ENCODE data around the gene PPP6R3.

The PPP6R3 gene

DNA sequence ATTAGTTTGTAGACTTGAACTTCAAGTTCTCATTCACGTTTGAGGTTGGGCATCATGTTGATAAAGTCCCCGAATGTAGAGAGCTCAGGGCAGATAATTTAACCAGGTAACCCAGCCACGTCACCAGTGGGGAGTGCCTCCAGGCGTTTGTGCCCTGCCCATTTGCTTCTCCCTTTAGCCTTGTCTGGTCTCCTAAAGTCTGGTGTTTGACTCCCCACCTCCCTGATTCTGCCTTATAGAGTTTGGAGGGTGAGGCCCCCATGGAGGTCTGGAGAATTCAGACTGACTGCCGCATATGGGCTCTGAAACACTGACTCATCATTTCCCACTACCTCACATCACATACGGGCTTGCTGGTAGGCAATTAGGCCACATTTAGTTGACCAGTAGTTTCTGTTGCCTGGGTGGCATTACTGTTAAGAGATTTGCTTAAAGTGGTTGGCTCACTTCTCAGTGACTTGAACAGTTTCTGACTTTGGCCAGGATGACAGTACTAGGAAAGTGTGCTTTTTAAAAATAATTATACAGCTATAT is 124.5 kb downstream of the PPP6R3 start:
- Histone ChIP-seq H3K9me3 (no peaks in the 10 kb centered on the region), H3K27me3 (ENCODE audit: low read depth) (no peaks in the 10 kb centered on the region), H3K36me3 (replicated peaks) (peaks cover 26% of the 10 kb centered on the region), H3K4me1 (peaks cover 6% of the 10 kb centered on the region), H3K4me3 (no peak overlapping the region)
- DNase-seq (ENCODE audit: low spot score in 2 of 2) = no peak
- in situ Hi-C loops (cut with MboI; ENCODE audit: low sequenced_read_pairs) = no loop called here

GRCh38 chr11:68589547-68590216 is 129.1 kb downstream of the PPP6R3 start:
- in situ Hi-C loops (cut with MboI; ENCODE audit: low sequenced_read_pairs) = no loop called here
- H3K36me3 ChIP-seq (replicated peaks) = peaks cover 40% of the 10 kb centered on the region

GRCh38 chr11:68591719-68592118 is 131.2 kb downstream of the PPP6R3 start:
- Histone ChIP-seq H3K4me1 (peaks cover 17% of the 10 kb centered on the region), H3K36me3 (replicated peaks) (peaks cover 50% of the 10 kb centered on the region), H3K4me3 (no peak overlapping the region), H3K9me3 (no peaks in the 10 kb centered on the region), H3K27me3 (ENCODE audit: low read depth) (no peaks in the 10 kb centered on the region)
- DNase-seq (ENCODE audit: low spot score in 2 of 2) = no peak
- in situ Hi-C loops (cut with MboI; ENCODE audit: low sequenced_read_pairs) = no loop called here

More at GRCh38 chr11:68589547-68590216, 129.1 kb downstream of the PPP6R3 start:
- no peaks in the 10 kb centered on the region for H3K9me3 ChIP-seq
- no peaks in the 10 kb centered on the region for H3K27me3 ChIP-seq (ENCODE audit: low read depth)
- no peak overlapping the region for H3K4me3 ChIP-seq
- H3K4me1 ChIP-seq = peaks cover 15% of the 10 kb centered on the region
- no peak for DNase-seq (ENCODE audit: low spot score in 2 of 2)

DNA sequence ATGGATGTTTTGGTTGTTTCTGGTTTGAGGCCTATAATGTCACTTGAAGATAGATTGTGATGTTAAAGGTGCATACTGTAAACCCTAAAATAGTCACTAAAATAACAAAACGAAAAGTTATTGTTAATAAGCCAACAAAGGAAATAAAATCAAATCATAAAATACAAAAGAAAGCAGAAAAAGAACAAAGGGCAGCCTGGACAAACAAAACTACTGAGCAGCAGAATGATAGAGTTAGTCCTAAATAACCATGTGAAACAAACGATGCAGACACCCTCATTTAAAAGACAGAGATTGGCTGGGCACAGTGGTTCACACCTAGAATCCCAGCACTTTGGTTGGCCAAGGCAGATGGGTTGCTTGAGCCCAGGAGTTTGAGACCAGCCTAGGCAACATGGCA is 132.9 kb downstream of the PPP6R3 start:
- Histone ChIP-seq H3K36me3 (replicated peaks) (peaks cover 67% of the 10 kb centered on the region), H3K4me1 (peaks cover 17% of the 10 kb centered on the region), H3K27me3 (ENCODE audit: low read depth) (no peaks in the 10 kb centered on the region), H3K4me3 (no peak overlapping the region), H3K9me3 (no peaks in the 10 kb centered on the region)
- DNase-seq (ENCODE audit: low spot score in 2 of 2) = no peak
- in situ Hi-C loops (cut with MboI; ENCODE audit: low sequenced_read_pairs) = no loop called here

GRCh38 chr11:68594123-68594522 is 133.6 kb downstream of the PPP6R3 start:
- no peaks in the 10 kb centered on the region for H3K9me3 ChIP-seq
- in situ Hi-C loops (cut with MboI; ENCODE audit: low sequenced_read_pairs) = no loop called here
- H3K4me3 ChIP-seq = no peak overlapping the region
- peaks cover 17% of the 10 kb centered on the region for H3K4me1 ChIP-seq
- H3K36me3 ChIP-seq (replicated peaks) = peaks cover 74% of the 10 kb centered on the region
- no peaks in the 10 kb centered on the region for H3K27me3 ChIP-seq (ENCODE audit: low read depth)
- no peak for DNase-seq (ENCODE audit: low spot score in 2 of 2)

DNA sequence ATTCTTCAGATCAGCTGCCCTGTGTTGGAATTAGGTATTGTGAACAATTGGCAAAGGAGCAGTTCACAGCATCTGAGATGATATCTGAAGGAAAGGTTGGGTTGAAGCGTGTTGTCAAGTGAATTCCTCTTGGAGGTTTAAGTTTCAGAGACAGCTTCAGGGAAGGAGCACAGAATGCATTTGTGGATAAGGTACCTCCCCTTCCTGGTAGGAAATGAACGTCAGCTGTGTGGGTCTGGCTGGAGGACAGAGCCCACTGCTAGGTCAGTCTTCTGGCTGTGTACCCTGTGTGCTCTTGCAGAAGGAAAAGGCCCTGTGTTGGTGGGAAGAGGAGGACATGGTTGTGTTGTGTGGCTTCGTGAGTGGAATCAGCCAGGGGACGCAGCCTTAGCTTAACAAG is 135.7 kb downstream of the PPP6R3 start:
- in situ Hi-C loops (cut with MboI; ENCODE audit: low sequenced_read_pairs) = no loop called here
- DNase-seq (ENCODE audit: low spot score in 2 of 2) = no peak
- H3K36me3 ChIP-seq (replicated peaks) = peaks cover 80% of the 10 kb centered on the region
- peaks cover 17% of the 10 kb centered on the region for H3K4me1 ChIP-seq
- H3K9me3 ChIP-seq = no peaks in the 10 kb centered on the region
- H3K27me3 ChIP-seq (ENCODE audit: low read depth) = no peaks in the 10 kb centered on the region
- no peak overlapping the region for H3K4me3 ChIP-seq

GRCh38 chr11:68598816-68599653 is 138.5 kb downstream of the PPP6R3 start:
- in situ Hi-C loops (cut with MboI; ENCODE audit: low sequenced_read_pairs) = no loop called here
- Histone ChIP-seq H3K27me3 (ENCODE audit: low read depth) (no peaks in the 10 kb centered on the region), H3K36me3 (replicated peaks) (peaks cover 88% of the 10 kb centered on the region), H3K9me3 (no peaks in the 10 kb centered on the region), H3K4me1 (peaks cover 8% of the 10 kb centered on the region), H3K4me3 (no peak overlapping the region)
- DNase-seq (ENCODE audit: low spot score in 2 of 2) = no peak

GRCh38 chr11:68601147-68601546 is 140.6 kb downstream of the PPP6R3 start:
- in situ Hi-C loops (cut with MboI; ENCODE audit: low sequenced_read_pairs) = no loop called here
- Histone ChIP-seq H3K4me3 (no peak overlapping the region), H3K27me3 (ENCODE audit: low read depth) (no peaks in the 10 kb centered on the region), H3K36me3 (replicated peaks) (peaks cover 97% of the 10 kb centered on the region), H3K9me3 (no peaks in the 10 kb centered on the region), H3K4me1 (no peaks in the 10 kb centered on the region)
- DNase-seq (ENCODE audit: low spot score in 2 of 2) = no peak

GRCh38 chr11:68609761-68610160 is 149.2 kb downstream of the PPP6R3 start:
- no peak overlapping the region for H3K4me3 ChIP-seq
- DNase-seq (ENCODE audit: low spot score in 2 of 2) = no peak
- no peaks in the 10 kb centered on the region for H3K4me1 ChIP-seq
- in situ Hi-C loops (cut with MboI; ENCODE audit: low sequenced_read_pairs) = no loop called here
- H3K36me3 ChIP-seq (replicated peaks) = peaks cover 75% of the 10 kb centered on the region
- no peaks in the 10 kb centered on the region for H3K27me3 ChIP-seq (ENCODE audit: low read depth)
- no peaks in the 10 kb centered on the region for H3K9me3 ChIP-seq

DNA sequence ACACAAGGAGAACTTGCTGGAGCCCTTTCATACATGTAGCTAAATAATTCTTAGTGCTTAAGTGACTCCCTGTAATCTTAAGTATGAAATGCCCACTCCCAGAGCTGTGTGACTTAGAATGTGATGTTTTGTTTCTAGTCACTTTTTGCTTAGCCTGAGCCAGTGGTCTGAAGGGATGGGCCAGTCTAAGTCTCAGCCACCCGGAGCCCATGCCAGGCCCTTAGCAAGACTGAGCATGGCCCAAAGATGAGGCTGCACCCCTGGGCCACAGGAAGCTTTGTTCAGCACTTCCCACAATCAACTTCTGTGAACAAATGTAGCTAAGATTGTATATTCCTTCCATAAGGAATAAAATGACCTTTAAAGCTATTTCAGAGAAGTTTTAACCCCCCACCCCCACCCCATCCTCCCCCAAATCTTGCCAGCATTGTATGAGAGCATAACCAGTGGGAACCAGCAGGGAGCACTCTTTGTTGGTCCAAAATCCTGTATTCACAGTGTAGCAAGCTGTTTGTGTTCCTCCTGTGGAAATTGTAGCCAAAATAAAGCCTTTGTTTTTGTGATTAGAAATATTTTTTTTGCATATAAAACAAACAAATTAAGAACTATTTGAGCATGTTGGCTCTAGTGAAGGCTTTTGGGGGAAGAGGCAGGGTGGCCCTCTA is 150.0 kb downstream of the PPP6R3 start:
- no peak overlapping the region for H3K4me3 ChIP-seq
- H3K27me3 ChIP-seq (ENCODE audit: low read depth) = no peaks in the 10 kb centered on the region
- H3K9me3 ChIP-seq = no peaks in the 10 kb centered on the region
- H3K4me1 ChIP-seq = no peaks in the 10 kb centered on the region
- DNase-seq (ENCODE audit: low spot score in 2 of 2) = no peak
- in situ Hi-C loops (cut with MboI; ENCODE audit: low sequenced_read_pairs) = no loop called here
- peaks cover 69% of the 10 kb centered on the region for H3K36me3 ChIP-seq (replicated peaks)

GRCh38 chr11:68615657-68616056 is 155.1 kb downstream of the PPP6R3 start:
- no peaks in the 10 kb centered on the region for H3K4me1 ChIP-seq
- peaks cover 35% of the 10 kb centered on the region for H3K36me3 ChIP-seq (replicated peaks)
- no peak overlapping the region for H3K4me3 ChIP-seq
- no peaks in the 10 kb centered on the region for H3K27me3 ChIP-seq (ENCODE audit: low read depth)
- no peak for DNase-seq (ENCODE audit: low spot score in 2 of 2)
- in situ Hi-C loops (cut with MboI; ENCODE audit: low sequenced_read_pairs) = no loop called here
- H3K9me3 ChIP-seq = no peaks in the 10 kb centered on the region

- Histone ChIP-seq H3K36me3 (replicated peaks) (peaks cover 15% of the 10 kb centered on the region), H3K4me1 (no peaks in the 10 kb centered on the region), H3K27me3 (ENCODE audit: low read depth) (peaks cover 8% of the 10 kb centered on the region; the same call in 1 of the 2 replicates), H3K4me3 (no peak overlapping the region), H3K9me3 (no peaks in the 10 kb centered on the region)
- no peak for DNase-seq (ENCODE audit: low spot score in 2 of 2)
- in situ Hi-C loops (cut with MboI; ENCODE audit: low sequenced_read_pairs) = no loop called here
Measured at GRCh38 chr11:68617925-68618809, 157.6 kb downstream of the PPP6R3 start.

DNA sequence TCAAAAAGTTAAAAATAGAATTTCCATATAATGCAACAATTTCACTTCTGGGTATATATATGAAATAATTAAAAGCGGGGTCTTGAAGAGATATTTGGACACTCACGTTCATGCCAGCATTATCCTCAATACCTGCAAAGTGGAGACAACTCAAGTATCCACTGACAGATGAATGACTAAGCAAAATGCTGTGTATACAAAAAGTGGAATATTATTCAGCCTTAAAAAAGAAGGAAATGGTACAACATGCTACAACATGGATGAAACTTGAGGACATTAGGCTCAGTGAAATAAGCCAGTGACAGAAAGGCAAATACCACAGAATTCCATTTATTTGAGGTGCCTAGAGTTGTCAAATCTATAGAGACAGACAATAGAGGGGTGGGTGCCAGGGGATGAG is 161.3 kb downstream of the PPP6R3 start:
- H3K9me3 ChIP-seq = no peaks in the 10 kb centered on the region
- no peaks in the 10 kb centered on the region for H3K36me3 ChIP-seq (replicated peaks)
- no peak for DNase-seq (ENCODE audit: low spot score in 2 of 2)
- no peaks in the 10 kb centered on the region for H3K4me1 ChIP-seq
- no peak overlapping the region for H3K4me3 ChIP-seq
- in situ Hi-C loops (cut with MboI; ENCODE audit: low sequenced_read_pairs) = no loop called here
- peaks cover 23% of the 10 kb centered on the region for H3K27me3 ChIP-seq (ENCODE audit: low read depth)
